GOT3 (cell line): ENCODE measurements around the gene SLC4A2.

Source experiments
- DNase-seq: peaks from one replicate; lab custom pipeline; 2025; ENCODE audit warnings: mixed read lengths; lab: John Stamatoyannopoulos, UW

Gene SLC4A2

GRCh38 chr7:151062399-151063211 lies 3.2 kb downstream of the SLC4A2 start:
- no peak for DNase-seq

- DNase-seq: no peak
Observed at GRCh38 chr7:151063212-151063561, 3.8 kb downstream of the SLC4A2 start.

- DNase-seq: no peak
Observed at GRCh38 chr7:151064454-151064853, 5.1 kb downstream of the SLC4A2 start.

- DNase-seq: no peak
Observed at GRCh38 chr7:151064993-151065392, 5.6 kb downstream of the SLC4A2 start.

DNA sequence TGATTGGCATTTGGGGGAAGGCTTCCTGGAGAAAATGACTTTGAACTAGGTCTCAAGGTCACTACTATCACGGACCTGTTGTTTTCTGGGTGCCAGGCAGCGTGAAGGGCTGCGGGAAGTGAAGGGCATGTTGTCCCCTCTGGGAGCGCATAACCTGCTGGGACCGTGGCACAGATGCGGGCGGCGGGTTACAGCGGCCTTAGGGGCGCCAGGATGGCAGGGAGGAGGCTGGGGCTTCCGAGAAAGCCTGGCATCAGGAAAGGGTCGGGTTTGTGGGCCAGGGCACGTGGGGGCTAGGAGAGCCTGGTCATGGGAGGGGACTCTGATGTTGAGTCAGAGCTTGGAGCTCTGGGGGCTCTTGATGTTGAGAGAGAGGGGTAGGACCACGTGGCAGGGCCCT lies 6.1 kb downstream of the SLC4A2 start:
- DNase-seq: no peak

DNA sequence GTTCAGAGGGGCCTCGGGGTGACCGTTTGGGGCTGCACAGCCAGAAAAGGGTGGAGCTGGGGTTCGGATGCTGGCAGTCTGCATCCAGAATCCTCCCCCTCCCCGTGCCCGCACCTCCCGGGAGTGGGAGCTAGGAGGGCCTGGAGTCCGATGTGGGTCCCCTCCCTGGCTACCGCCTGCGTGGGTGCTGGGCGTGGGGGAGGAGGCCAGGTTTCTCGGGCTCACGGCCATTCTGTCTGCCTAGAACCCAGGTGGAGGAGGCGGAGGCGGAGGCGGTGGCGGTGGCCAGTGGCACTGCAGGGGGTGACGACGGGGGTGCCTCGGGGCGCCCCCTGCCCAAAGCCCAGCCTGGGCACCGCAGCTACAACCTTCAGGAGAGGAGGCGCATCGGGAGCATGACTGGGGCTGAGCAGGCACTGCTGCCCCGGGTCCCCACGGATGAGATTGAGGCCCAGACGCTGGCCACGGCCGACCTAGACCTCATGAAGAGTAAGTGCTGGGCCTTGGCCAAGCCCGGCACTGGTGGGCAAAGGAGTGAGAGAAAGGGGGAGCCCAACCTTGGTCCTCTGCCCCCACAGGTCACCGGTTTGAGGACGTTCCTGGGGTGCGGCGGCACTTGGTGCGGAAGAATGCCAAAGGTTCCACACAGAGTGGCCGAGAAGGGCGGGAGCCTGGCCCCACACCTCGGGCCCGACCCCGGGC lies 7.0 kb downstream of the SLC4A2 start:
- DNase-seq: no peak

DNA sequence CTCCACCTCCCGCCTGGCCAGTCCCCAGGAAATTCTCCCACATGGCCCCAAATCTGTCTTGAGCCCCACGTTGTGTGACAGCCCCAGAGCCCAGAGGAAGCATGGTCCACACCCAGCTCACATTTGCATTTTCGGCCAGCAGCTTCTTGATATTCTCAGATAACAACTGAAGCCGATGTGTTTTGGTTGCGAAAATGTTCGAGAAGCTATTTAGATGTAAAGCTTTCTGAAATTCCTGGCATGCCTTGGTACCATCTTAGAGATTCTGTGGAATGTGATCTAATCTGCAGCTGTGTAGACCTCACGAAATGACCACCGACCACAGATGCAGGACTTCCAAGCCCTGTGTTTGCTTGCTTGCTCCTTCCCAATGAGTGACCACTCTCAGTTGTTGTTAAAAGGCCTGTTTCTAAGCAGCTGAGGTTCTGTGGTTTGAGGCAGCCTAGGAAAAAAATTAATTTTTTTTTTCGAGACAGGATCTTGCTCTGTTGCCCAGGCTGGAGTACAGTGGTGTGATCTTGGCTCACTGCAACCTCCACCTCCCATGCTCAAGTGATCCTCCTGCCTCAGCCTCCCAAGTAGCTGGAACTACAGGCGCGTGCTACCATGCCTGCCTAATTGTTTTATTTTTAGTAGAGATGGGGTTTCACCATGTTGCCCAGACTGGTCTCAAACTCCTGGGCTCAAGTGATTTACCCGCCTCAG lies 8.8 kb downstream of the SLC4A2 start:
- no peak for DNase-seq

GRCh38 chr7:151069841-151070573 lies 10.6 kb downstream of the SLC4A2 start:
- DNase-seq: no peak

DNA sequence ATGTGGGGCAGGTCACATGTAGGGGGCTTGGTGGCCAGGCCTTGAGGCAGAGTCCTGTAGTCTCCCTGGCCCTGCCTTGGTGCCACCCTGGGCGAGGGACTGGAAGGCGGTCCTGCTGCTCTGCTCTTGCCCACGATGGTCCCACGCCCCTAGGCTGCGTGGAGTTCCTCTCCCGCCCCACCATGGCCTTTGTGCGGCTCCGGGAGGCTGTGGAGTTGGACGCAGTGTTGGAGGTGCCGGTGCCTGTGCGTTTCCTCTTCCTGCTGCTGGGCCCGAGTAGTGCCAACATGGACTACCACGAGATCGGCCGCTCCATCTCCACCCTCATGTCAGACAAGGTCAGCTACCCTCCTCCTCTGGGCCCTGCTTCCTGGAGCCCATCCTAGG lies 11.2 kb downstream of the SLC4A2 start:
- DNase-seq: no peak

DNA sequence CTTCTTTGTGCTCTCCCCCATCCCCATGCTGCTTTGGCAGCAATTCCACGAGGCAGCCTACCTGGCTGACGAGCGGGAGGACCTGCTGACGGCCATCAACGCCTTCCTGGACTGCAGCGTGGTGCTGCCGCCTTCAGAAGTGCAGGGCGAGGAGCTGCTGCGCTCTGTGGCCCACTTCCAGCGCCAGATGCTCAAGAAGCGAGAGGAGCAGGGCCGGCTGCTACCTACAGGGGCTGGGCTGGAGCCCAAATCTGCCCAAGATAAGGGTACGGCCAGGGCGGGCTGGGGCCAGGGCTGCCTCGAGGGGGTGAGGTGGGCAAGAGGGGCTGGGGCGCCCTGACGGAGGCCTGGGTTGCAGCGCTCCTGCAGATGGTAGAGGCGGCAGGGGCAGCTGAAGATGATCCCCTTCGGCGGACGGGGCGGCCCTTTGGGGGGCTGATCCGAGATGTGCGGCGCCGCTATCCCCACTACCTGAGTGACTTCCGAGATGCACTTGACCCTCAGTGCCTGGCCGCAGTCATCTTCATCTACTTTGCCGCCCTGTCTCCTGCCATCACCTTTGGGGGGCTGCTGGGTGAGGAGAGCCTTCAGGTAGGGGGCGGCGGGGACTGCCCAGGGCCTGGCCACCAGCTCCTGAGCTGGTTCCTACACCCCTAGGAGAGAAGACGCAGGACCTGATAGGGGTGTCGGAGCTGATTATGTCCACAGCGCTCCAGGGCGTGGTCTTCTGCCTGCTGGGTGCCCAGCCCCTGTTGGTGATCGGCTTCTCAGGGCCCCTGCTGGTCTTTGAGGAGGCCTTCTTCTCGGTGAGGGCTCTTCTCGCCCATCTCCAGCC lies 11.9 kb downstream of the SLC4A2 start:
- no peak for DNase-seq

GRCh38 chr7:151073990-151074389 lies 14.6 kb downstream of the SLC4A2 start:
- DNase-seq: no peak

GRCh38 chr7:151074817-151075661 lies 15.7 kb downstream of the SLC4A2 start:
- no peak for DNase-seq

- no peak for DNase-seq
Observed at GRCh38 chr7:151075662-151075971, 16.2 kb downstream of the SLC4A2 start.

- DNase-seq: no peak
Observed at GRCh38 chr7:151075978-151076426, 16.6 kb downstream of the SLC4A2 start.

DNA sequence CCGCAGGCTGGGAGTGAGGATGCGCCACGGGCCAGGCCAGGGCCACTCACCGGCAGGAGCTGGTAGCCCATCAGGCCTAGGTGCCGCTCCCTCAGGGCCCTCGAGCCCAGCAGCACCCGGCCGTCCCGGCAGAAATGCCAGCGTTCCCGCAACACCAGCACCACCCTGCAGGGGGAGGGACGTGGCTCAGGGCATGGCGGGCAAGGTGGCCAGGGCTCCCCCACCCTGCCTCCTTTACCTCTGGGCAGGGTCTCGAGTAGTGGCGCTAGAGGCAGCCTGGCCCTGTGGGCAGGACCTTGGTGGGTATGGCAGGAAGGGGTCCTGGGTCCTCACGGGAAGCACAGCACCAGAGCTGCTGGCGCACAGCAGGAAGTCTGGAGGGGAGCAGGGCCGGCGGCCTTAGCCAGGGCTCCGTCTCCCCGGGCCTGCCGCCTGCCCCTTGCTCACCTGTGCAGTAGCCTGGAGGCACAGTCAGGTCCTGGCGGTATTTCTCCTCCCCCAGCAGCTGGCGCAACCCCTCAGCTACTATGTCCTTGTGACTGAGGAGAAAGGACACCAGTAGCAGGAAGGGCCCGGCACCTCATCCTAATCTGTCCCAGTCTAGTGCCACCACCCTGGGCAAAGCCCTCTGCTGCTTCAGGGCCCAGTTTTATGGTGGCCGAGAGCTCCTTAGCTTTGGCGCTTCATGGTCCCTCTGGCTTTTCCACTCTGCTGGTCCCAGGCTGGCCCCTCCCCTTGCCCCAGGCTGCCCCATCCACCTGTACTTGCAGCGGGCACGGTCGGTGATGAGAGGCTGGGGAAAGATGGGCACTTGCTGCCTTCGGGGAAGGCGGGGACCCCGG lies 17.7 kb downstream of the SLC4A2 start:
- DNase-seq: no peak

GRCh38 chr7:151077705-151078232 lies 18.4 kb downstream of the SLC4A2 start:
- DNase-seq: no peak

- DNase-seq: no peak
Observed at GRCh38 chr7:151078233-151079040, 19.0 kb downstream of the SLC4A2 start.

- no peak for DNase-seq
Observed at GRCh38 chr7:151079199-151079910, 20.0 kb downstream of the SLC4A2 start.
